LHCN-M2 (cell line): ENCODE results near the gene FHOD1. TPM values are rescaled to one million over a fixed set of nuclear protein-coding genes. Genes with fewer than 3 reads are reported as not detected.

Experiments
- DNase-seq: peaks from one replicate; pipeline ENCODE4 v3.0.0-alpha.2; 2012; ENCODE audit warnings: low read depth
- total RNA-seq: library from RNA; depleted of rRNA; stranded (reverse); fragments of >200 nt; gene quantifications from 2 replicates; pipeline ENCODE4 v1.2.3, GENCODE V29; 2014

FHOD1 gene
- total RNA-seq, 1 experiment from 2014 or later = 29.7 TPM

- DNase-seq = peak; percentile 87
These were observed 55.1 kb downstream of the FHOD1 start, which contains the start of gene E2F4 for GRCh38 chr16:67191995-67192681. Gene E2F4, plus strand, starts transcription at chr16:67192155. Its CDS starts 73 bp downstream, at chr16:67192228.

GRCh38 chr16:67191411-67191994, 55.8 kb downstream of the FHOD1 start:
- no peak for DNase-seq

- DNase-seq = peak; percentile 75
These were observed 56.6 kb downstream of the FHOD1 start for GRCh38 chr16:67190448-67191399.

- no peak for DNase-seq
These were observed 57.2 kb downstream of the FHOD1 start, which contains the start of gene EXOC3L1 for GRCh38 chr16:67190041-67190440. Gene EXOC3L1, minus strand, starts transcription at chr16:67190136. Its CDS starts 460 bp downstream, at chr16:67189676.

GRCh38 chr16:67188798-67189197, 58.5 kb downstream of the FHOD1 start:
- no peak for DNase-seq

GRCh38 chr16:67188323-67188722, 59.0 kb downstream of the FHOD1 start:
- no peak for DNase-seq

- peak; percentile 87 for DNase-seq
These were observed 59.9 kb downstream of the FHOD1 start for GRCh38 chr16:67187175-67187890.

- DNase-seq = peak; percentile 92
These were observed 60.7 kb downstream of the FHOD1 start for GRCh38 chr16:67186550-67186950.

- DNase-seq = no peak
These were observed 61.6 kb downstream of the FHOD1 start for GRCh38 chr16:67185651-67186134.

GRCh38 chr16:67184995-67185650, 62.2 kb downstream of the FHOD1 start:
- DNase-seq = peak; percentile 90

- no peak for DNase-seq
These were observed 62.8 kb downstream of the FHOD1 start for GRCh38 chr16:67184453-67184994.

- DNase-seq = peak; percentile 98
These were observed 63.4 kb downstream of the FHOD1 start, which contains the start of gene MATCAP1 for GRCh38 chr16:67183627-67184452. Gene MATCAP1, minus strand, starts transcription at chr16:67183963. Its CDS starts 3,353 bp downstream, at chr16:67180610.

GRCh38 chr16:67183284-67183626, 64.0 kb downstream of the FHOD1 start:
- no peak for DNase-seq

- DNase-seq = no peak
These were observed 65.0 kb downstream of the FHOD1 start for GRCh38 chr16:67182288-67182687.

GRCh38 chr16:67181346-67181745, 65.9 kb downstream of the FHOD1 start:
- peak; percentile 93 for DNase-seq

- no peak for DNase-seq
These were observed 67.1 kb downstream of the FHOD1 start for GRCh38 chr16:67180166-67180565.

- DNase-seq = no peak
These were observed 67.7 kb downstream of the FHOD1 start for GRCh38 chr16:67179421-67180080.
